Astrocyte (in vitro differentiated cells and primary cell): ENCODE measurements around the gene CEP128. TPM values are rescaled to one million over a fixed set of nuclear protein-coding genes. Genes with fewer than 3 reads are reported as not detected.

Experiments used
- DNase-seq: peaks from one replicate; pipeline ENCODE4 v3.0.0-alpha.2; 2010; ENCODE audit warnings: low read depth
- FAIRE-seq: peaks from 2 replicates; lab custom pipeline; 2011; peaks lifted over from hg19 to GRCh38; lab: Jason Lieb, UNC
- H2AFZ ChIP-seq: 2 replicates; pipeline ENCODE4 v1.6.0; 2012; ENCODE audit warnings: low read depth, low read length, inconsistent platforms
- H3K27ac ChIP-seq: 2 replicates; pipeline ENCODE4 v1.5.1; 2011; ENCODE audit warnings: low read depth, low read length, inconsistent platforms
- H3K27me3 ChIP-seq: 2 replicates; pipeline ENCODE4 v1.6.0; 2011; ENCODE audit warnings: low read length, inconsistent platforms; ENCODE audit not compliant: insufficient read depth
- H3K36me3 ChIP-seq: 2 replicates; pipeline ENCODE4 v1.5.1; 2011; ENCODE audit warnings: low read length, inconsistent platforms; ENCODE audit not compliant: insufficient read depth
- H3K4me1 ChIP-seq: 2 replicates; pipeline ENCODE4 v1.5.1; 2011; ENCODE audit warnings: low read length, inconsistent platforms; ENCODE audit not compliant: insufficient read depth
- H3K4me2 ChIP-seq: 2 replicates; pipeline ENCODE4 v1.6.0; 2012; ENCODE audit warnings: low read length, inconsistent platforms
- H3K4me3 ChIP-seq: 2 replicates; pipeline ENCODE4 v1.5.1; 2011; ENCODE audit warnings: low read depth, mild to moderate bottlenecking, low read length, inconsistent platforms; ENCODE audit not compliant: insufficient read depth
- H3K79me2 ChIP-seq: 2 replicates; pipeline ENCODE4 v1.6.0; 2012; ENCODE audit warnings: mild to moderate bottlenecking, low read length, inconsistent platforms; ENCODE audit not compliant: insufficient read depth
- H3K9ac ChIP-seq: 2 replicates; pipeline ENCODE4 v1.6.0; 2012; ENCODE audit warnings: mild to moderate bottlenecking, low read length, inconsistent platforms
- H3K9me3 ChIP-seq: 2 replicates; pipeline ENCODE4 v1.5.1; 2012; ENCODE audit warnings: low read depth, mild to moderate bottlenecking, low read length, inconsistent platforms; ENCODE audit not compliant: insufficient read depth
- H4K20me1 ChIP-seq: 2 replicates; pipeline ENCODE4 v1.6.0; 2012; ENCODE audit warnings: low read length, inconsistent platforms; ENCODE audit not compliant: insufficient read depth
- H3K27ac Mint-ChIP-seq: one replicate; pipeline ENCODE4 v1.8.0; 2021; ENCODE audit warnings: mild to moderate bottlenecking, mixed read lengths; ENCODE audit not compliant: unreplicated experiment
- H3K27me3 Mint-ChIP-seq: one replicate; pipeline ENCODE4 v1.8.0; 2021; ENCODE audit warnings: low read depth, mixed read lengths; ENCODE audit not compliant: unreplicated experiment
- H3K36me3 Mint-ChIP-seq: one replicate; pipeline ENCODE4 v1.8.0; 2021; ENCODE audit warnings: low read depth, mixed read lengths; ENCODE audit not compliant: unreplicated experiment
- H3K4me1 Mint-ChIP-seq: one replicate; pipeline ENCODE4 v1.8.0; 2021; ENCODE audit warnings: low read depth, mixed read lengths; ENCODE audit not compliant: unreplicated experiment
- H3K4me3 Mint-ChIP-seq: one replicate; pipeline ENCODE4 v1.8.0; 2021; ENCODE audit warnings: mild to moderate bottlenecking, moderate library complexity, mixed read lengths; ENCODE audit not compliant: unreplicated experiment
- H3K9me3 Mint-ChIP-seq: one replicate; pipeline ENCODE4 v1.8.0; 2021; ENCODE audit warnings: mild to moderate bottlenecking, mixed read lengths; ENCODE audit not compliant: unreplicated experiment
- EZH2 ChIP-seq: IDR thresholded peaks from 2 replicates; pipeline ENCODE4 v1.6.1; 2012; ENCODE audit warnings: mild to moderate bottlenecking, low read length, inconsistent platforms; ENCODE audit not compliant: insufficient read depth
- total RNA-seq: library from RNA; stranded (reverse); gene quantifications from 2 replicates; pipeline ENCODE4 v1.2.1, GENCODE V29; 2021
- TF ChIP-seq, protein P1 (sequence below): IDR thresholded peaks from 2 replicates; pipeline ENCODE4 v1.5.1; 2011; ENCODE audit warnings: low read depth, mild to moderate bottlenecking, inconsistent platforms, low read length, moderate library complexity; ENCODE audit not compliant: insufficient read depth

Gene CEP128
- total RNA-seq, 1 donor from 2014 or later, result 6.4 TPM

DNA sequence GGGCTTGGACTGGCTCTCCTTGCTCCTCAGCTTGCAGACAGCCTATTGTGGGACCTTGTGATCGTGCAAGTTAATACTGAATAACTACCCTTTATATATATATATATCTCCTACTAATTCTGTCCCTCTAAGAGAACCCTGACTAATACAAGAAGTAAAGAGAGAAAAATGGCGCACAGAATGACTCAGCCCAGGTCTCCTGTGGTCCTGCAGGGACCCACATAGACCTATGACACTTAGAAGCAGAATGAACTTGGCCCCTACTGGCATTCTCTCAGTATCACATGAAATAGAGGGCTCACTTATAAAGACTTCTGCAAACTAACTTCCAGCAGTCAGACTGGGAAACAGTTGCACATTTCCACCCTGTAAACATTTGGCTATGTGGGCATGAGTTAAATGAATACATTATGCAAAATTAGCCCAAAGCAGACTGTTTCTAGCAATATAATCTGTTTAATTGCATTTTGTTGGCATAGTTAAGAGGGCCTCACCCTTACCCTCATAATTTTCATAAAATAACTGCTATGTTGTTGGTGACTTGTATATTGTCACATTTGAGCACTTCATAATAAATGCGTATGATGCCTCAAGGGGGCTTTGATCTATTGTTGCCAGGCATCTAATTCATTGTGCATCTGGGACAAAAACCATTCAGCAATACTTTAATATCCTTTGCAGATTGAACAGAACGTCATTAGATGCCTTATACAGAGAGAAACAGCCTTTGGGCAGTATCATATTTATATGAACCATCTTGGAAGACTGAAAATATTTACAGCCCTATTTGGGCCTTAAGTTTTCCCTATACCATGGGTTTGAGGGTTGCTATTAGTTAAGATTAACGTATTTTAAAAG, 380.5 kb downstream of the CEP128 start:
- H3K27me3 ChIP-seq, result no peaks in the 10 kb centered on the region
- Mint-ChIP-seq H3K27me3 (no peaks in the 10 kb centered on the region), H3K4me1 (no peaks in the 10 kb centered on the region), H3K36me3 (no peaks in the 10 kb centered on the region), H3K9me3 (no peaks in the 10 kb centered on the region), H3K4me3 (no peak overlapping the region), H3K27ac (no peak overlapping the region)
- H3K4me2 ChIP-seq, result no peak overlapping the region
- H3K4me3 ChIP-seq, result no peak overlapping the region
- DNase-seq, result no peak
- no peaks in the 10 kb centered on the region for H3K79me2 ChIP-seq
- H3K36me3 ChIP-seq, result no peaks in the 10 kb centered on the region
- no peak overlapping the region for H3K9ac ChIP-seq
- FAIRE-seq, result no peak
- H2AFZ ChIP-seq, result no peak overlapping the region
- no peaks in the 10 kb centered on the region for H3K4me1 ChIP-seq
- no peaks in the 10 kb centered on the region for H3K9me3 ChIP-seq
- no peaks in the 10 kb centered on the region for H4K20me1 ChIP-seq
- no peak overlapping the region for H3K27ac ChIP-seq
- TF ChIP-seq, protein P1, sequence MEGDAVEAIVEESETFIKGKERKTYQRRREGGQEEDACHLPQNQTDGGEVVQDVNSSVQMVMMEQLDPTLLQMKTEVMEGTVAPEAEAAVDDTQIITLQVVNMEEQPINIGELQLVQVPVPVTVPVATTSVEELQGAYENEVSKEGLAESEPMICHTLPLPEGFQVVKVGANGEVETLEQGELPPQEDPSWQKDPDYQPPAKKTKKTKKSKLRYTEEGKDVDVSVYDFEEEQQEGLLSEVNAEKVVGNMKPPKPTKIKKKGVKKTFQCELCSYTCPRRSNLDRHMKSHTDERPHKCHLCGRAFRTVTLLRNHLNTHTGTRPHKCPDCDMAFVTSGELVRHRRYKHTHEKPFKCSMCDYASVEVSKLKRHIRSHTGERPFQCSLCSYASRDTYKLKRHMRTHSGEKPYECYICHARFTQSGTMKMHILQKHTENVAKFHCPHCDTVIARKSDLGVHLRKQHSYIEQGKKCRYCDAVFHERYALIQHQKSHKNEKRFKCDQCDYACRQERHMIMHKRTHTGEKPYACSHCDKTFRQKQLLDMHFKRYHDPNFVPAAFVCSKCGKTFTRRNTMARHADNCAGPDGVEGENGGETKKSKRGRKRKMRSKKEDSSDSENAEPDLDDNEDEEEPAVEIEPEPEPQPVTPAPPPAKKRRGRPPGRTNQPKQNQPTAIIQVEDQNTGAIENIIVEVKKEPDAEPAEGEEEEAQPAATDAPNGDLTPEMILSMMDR, result no peak
- no peak for TF ChIP-seq EZH2

DNA sequence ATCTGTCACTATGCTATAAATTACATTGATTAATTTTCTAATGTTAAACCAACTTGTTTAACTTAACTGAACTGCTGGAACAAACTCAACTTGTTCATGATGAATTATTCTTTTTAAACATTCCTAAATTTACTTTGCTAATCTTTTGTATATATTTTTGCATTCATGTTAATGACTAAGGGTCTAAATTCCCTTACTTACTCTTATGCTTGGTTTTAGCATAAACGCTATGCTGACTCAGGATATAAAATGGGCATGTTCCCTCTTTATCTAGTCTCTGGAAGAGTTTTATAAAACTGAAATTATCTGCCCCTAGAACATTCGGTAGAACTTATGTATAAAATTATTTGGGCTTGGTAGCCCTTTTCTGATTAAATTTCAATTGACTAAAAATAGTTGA, 387.4 kb downstream of the CEP128 start:
- no peak overlapping the region for H3K27ac Mint-ChIP-seq
- H3K9me3 Mint-ChIP-seq, result no peaks in the 10 kb centered on the region
- H3K36me3 Mint-ChIP-seq, result no peaks in the 10 kb centered on the region
- Histone ChIP-seq H3K27ac (no peak overlapping the region), H3K36me3 (no peaks in the 10 kb centered on the region), H2AFZ (no peak overlapping the region), H3K79me2 (no peaks in the 10 kb centered on the region), H3K4me1 (no peaks in the 10 kb centered on the region), H4K20me1 (no peaks in the 10 kb centered on the region), H3K9me3 (no peaks in the 10 kb centered on the region), H3K27me3 (no peaks in the 10 kb centered on the region), H3K9ac (no peak overlapping the region), H3K4me3 (no peak overlapping the region), H3K4me2 (no peak overlapping the region)
- DNase-seq, result no peak
- TF ChIP-seq, protein P1, result no peak
- no peak for TF ChIP-seq EZH2
- no peaks in the 10 kb centered on the region for H3K27me3 Mint-ChIP-seq
- no peak for FAIRE-seq
- no peak overlapping the region for H3K4me3 Mint-ChIP-seq
- no peaks in the 10 kb centered on the region for H3K4me1 Mint-ChIP-seq

DNA sequence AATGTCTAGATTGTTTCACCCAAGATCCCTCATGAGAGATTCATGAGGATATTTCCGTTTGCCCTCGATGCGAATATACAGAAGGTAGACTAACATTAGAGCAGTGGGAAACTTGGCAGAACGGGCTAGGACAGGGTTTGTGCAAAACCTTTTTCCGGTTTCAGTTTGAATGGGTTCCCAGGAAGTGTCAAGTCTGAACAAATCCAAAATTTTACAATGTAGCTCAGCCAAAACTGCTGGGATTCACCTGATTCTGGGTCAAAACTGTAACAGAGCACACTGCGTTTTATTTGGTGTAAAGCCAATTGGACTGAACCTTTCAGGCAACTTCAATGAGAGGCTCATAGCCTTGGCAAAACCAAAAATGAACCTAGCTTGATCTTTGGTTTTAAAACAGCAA, 392.4 kb downstream of the CEP128 start:
- Mint-ChIP-seq H3K27ac (no peak overlapping the region), H3K4me1 (no peaks in the 10 kb centered on the region), H3K9me3 (no peaks in the 10 kb centered on the region), H3K36me3 (no peaks in the 10 kb centered on the region), H3K27me3 (no peaks in the 10 kb centered on the region), H3K4me3 (no peak overlapping the region)
- no peaks in the 10 kb centered on the region for H4K20me1 ChIP-seq
- no peaks in the 10 kb centered on the region for H3K79me2 ChIP-seq
- TF ChIP-seq EZH2, result no peak
- no peaks in the 10 kb centered on the region for H3K36me3 ChIP-seq
- DNase-seq (no peak), FAIRE-seq (no peak)
- no peak overlapping the region for H3K27ac ChIP-seq
- H3K4me2 ChIP-seq, result no peak overlapping the region
- no peaks in the 10 kb centered on the region for H3K4me1 ChIP-seq
- H3K9ac ChIP-seq, result no peak overlapping the region
- no peaks in the 10 kb centered on the region for H3K9me3 ChIP-seq
- no peaks in the 10 kb centered on the region for H3K27me3 ChIP-seq
- H2AFZ ChIP-seq, result no peak overlapping the region
- H3K4me3 ChIP-seq, result no peak overlapping the region
